Skin of body (tissue), 2 donors: Measurements from ENCODE around the gene SUSD2. TPM values are rescaled to one million over a fixed set of nuclear protein-coding genes. Genes with fewer than 3 reads are reported as not detected.
"Not testable (repeated sequence)": the region's sequence is repeated elsewhere in the genome, so short reads cannot be mapped to it uniquely, and the experiment has no call there.

ENCODE experiments used
- DNase-seq: peaks from one replicate; lab custom pipeline; 2025; lab: John Stamatoyannopoulos, UW
- total RNA-seq: library from RNA; depleted of rRNA; stranded (reverse); fragments of >200 nt; gene quantifications from one replicate; pipeline ENCODE4 v1.2.3, GENCODE V29; 2014

SUSD2 gene
- total RNA-seq, 1 donor from 2014 or later: 0.99 TPM

DNA sequence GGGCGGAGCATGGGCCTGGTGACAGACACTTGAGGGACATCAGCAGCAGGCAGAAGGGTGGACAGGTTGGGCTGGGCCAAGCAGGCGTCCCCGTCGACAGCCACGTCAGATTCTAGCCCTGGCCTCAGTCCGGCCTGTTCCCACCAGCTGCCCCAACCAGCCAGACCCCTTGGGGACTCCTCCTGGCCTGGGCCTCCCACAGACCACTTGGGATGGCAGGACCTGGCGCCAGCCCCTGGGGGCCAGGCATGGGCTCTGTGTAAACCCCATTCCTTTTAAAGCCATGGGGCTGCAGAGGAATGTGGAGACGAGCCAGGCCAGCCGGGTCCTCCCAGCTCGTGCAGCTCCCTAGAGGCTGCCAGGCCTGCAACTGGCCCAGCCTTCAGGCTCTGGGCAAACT, 4.7 kb upstream of the SUSD2 start:
- no peak for DNase-seq

DNA sequence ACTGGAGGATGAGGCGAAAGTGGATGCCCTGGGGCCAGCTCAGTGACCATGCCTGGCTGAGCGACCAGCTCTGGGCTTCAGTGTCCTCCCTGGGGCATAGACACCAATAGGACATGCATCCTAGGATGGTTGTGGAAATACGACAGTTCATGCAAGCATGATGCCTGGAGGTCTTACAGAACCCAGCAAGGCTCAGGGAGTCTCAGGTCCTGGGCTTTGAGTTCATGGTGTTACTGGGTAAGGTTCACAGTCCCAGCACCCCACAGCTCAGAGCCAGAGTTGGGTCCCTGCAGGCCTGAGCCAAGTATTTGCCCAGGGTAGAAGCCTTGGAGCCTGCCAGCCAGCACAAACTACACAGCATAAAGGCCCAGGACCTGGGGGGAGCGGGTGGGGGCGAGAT, 4.2 kb upstream of the SUSD2 start:
- DNase-seq: no peak

DNA sequence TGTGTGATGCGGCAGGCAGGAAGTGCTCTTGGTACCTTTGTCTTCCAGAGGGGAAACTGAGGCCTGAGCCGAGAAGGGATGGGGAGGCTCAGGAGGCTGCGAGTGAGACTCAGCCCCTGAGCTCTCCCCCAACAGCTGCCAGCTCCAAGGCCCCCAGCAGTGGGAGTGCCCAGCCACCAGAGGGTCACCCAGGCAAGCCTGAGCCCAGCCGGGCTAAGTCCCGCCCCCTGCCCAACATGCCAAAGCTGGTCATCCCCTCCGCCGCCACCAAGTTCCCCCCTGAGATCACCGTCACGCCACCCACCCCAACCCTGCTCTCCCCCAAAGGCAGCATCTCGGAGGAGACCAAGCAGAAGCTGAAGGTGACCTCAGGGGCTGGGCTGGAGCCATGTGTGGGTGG, 3.8 kb upstream of the SUSD2 start:
- DNase-seq: no peak

DNA sequence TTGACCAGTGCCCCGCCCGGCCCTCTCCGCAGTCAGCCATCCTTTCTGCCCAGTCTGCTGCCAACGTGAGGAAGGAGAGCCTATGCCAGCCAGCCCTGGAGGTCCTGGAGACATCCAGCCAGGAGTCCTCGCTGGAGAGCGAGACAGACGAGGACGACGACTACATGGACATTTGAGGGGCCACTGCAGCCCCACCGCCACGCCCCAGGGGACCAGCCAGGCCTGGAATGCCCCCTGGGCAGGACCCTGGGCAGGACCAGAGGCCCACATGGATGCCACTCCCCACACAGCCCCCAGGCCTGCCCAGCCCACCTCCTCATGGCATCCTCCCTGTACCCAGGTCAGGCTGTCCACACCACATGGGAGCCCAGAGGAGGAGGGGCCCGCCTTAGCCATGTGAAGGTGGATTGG, 3.3 kb upstream of the SUSD2 start:
- no peak for DNase-seq

DNA sequence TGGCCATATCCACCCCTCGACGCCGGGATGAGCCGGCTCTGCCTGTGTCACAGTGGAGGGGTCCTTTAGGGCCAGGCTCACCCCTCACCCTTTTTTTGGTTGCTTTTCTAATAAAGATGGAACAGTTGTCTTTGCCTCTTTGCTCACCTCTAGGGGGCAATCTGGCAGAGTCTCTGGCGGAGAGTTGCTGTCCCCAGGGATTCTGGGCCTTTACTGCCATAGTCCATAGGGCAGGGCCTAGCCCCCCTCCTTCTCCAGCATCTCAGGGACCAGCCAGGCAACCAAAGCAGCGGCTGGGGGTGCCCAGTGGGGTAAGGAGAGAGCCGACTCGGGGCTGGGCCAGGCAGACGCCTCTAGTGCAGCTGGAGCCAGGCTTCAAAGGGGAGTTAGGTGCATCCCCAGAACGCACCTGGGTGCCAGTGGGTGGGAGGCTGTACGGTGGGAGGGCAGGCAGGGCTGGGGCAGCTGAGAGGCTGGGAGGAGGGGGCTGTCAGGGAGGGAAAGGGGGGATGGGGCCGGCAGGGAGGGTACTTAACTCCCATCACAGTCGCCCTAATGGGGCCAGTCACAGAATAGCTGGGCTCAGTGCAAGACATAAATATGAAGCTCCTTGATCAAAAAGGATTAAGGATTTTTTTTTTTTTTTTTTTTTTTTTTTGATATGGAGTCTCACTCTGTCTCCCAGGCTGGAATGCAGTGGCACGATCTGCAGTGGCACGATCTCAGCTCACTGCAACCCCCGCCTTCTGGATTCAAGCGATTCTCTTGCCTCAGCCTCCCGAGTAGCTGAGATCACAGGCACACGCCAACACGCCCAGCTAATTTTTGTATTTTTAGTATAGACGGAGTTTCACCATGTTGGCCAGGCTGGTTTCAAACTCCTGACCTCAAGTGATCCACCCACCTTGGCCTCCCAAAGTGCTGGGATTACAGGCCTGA, 2.5 kb upstream of the SUSD2 start:
- DNase-seq: no peak

DNA sequence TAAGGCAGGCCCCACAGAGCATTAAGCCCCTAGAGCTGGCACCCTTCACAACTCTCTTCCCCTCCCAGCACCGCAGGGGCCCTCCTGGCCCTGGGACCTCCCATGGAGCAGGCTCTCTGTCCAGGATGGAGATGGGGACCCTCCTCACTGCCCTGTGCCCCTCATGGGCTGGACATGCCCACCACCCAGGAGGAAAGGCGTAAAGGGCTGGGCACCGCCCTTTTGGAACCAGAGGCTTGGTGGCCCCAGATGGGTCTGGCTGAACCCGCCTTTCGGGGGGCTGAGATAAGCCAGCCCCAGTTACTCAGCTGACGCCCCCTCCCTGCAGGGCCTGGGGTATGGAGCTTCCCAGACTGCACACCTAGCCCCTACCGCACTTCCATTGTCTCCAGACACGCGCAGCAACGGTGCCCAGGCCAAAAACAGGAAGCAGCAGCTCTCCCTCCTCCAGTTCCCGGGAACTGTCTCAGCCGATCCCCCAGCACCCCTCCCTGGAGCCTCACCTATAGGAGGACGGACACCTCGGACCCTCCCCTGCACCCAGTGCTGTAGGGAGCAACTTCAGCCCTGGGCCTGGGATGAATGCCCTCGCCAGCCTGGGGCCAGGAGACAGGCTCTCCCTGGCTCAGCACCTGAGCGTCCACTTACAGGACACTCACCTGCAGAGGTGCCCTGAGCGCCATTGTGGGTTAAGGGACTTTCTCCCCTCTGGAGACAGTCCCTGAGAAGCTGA, 1.6 kb upstream of the SUSD2 start:
- no peak for DNase-seq

DNA sequence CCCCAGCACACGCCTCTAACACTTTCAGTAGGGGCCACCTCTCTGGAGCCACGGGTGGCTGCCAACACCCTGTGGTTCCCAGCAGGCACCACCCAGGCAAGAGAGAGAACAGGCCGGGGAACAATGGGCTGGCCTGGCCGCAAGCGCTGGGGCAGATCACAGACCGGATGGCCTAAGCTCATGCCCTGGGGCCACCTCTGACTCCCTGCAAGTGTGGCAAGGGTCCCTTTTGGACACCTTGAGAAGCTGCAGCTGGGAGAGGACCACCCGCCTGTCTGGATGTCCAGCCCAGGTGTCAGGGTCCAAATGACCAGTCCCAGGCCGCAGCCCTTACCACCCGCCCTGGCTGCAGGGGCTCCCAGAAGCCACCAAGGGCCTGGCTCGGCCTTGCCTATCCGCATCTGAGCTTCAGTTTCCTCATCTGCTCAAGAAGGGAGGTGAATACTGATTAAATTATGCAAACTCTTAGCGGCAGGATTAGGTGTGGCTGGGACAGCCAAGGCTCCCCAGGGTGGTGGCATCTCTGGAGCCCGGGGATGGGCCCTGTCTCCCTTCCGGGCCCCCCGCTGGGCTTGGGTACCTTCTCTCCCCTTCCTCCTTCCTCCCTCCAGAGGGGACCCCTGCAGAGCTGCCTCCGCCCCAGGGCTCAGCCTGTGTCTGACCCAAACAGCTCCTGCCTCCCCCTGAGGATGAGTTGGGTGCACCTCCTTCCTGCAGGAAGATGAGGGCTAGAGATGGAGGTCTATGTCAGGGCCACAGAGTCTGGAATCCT, 785 bp upstream of the SUSD2 start:
- DNase-seq: no peak

DNA sequence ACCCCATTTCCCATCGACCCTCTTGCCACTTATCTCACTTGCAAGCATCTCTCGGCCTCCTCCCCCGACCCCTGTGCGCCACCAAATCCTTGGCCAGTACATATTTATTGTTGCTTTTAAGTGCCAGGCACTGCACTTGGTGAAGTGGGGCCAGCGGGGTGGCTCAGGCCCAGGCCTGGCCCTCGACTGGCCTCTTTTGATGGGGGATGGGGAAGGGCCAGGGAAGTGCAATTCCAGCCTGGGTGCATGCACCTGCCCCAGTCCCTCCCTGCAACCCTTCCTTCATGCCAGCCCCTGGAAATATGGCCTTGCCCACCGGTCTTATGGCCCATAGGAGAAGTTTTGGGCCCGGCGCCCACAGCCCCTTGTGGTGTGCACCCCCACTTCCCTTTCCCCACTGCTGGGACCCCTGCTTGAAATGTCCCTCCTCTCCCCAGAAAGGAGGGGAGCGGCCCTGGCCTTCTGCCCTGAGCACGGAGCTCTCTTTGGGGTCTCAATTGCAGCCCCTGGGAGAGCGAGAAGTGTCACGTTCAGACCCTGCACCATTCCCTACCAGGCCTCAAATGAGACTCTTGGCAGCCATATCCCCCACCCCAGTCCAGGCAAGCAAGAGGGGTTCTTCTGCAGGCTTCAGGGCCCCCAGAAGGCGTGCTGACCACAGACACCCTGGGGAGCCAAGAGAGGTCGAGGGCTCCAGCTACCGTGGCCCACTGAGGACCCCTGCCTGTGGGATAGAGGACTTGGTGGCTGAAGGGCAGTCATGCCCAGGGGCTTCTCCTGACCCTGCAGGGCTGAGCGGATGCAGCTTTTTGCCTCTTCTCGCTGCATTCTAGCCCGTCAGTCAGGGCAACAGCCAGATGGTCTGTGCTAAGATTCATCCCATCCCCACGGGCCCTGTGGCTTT, 961 bp downstream of the SUSD2 start:
- no peak for DNase-seq

DNA sequence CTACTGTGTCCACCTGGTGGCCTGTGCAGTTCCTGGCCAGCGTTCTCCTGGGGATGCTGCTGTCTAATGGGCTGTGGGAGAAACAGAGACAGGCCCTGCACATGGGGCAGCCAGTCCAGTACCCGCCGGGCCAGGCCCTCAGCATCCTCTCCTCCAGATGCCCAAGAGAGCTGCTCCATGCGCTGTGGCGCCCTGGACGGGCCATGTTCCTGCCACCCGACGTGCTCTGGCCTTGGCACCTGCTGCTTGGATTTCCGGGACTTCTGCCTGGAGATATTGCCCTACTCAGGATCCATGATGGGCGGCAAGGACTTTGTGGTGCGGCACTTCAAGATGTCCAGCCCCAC, 1.6 kb downstream of the SUSD2 start:
- not testable (repeated sequence) for DNase-seq

DNA sequence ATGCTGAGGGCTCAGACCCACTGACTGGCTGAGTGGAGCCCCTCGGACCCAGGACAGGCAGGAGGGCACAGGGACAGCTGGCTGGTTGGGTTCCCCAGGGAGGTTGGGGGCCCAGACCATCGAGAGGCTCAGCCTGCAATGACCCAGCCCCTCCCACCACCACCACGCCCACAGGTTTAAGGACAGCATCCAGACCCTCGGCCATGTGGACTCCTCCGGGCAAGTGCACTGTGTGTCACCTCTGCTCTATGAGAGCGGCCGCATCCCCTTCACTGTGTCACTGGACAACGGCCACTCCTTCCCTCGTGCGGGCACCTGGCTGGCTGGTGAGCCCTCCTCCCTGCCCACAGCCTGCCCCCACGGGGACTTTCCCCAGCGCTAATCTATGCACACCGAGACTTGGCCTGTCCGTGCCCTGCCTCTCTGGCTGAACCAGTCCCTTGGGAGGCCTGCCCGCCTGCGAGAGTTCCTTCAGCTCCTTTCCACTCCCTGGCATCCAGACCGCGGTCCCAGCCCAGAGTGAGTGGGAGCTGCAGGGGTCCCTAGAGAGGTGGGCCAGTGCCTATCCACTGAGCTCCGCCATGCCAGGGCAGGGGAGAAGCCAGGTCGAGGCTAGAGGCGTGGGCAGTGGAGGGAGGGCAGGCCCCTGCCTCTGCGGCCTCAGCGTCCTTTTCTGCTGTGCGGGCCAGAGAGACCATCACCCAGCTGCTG, 2.2 kb downstream of the SUSD2 start:
- no peak for DNase-seq

DNA sequence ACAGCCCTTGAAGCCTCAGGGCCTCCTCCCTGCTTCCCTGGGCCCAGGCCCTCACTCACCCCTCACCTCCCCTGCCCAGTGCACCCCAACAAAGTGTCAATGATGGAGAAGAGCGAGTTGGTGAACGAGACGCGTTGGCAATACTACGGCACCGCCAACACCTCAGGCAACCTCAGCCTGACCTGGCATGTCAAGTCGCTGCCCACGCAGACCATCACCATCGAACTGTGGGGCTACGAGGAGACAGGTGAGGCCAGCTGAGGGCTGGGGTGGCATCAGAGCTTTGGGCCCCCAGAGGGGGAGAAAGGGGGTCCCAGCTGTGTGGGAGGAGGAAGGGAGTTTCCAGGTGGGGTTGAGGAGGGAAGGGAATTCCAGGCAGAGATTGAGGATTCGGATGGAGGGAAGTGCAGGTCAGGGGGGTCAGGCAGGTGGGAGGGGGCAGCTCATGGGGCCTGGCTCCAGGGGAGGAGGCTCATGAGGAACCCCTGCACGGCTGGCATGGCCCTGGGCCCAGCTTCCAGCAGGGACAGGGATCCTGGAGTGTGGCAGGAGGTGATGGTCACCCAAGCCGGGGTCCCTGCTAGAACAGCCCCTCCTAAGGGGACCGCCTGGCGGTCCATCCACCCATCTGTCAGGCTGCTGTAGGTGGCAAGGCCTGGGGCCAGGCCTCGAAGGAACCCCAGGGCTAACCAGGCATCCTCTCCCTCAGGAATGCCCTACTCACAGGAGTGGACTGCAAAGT, 2.9 kb downstream of the SUSD2 start:
- no peak for DNase-seq

DNA sequence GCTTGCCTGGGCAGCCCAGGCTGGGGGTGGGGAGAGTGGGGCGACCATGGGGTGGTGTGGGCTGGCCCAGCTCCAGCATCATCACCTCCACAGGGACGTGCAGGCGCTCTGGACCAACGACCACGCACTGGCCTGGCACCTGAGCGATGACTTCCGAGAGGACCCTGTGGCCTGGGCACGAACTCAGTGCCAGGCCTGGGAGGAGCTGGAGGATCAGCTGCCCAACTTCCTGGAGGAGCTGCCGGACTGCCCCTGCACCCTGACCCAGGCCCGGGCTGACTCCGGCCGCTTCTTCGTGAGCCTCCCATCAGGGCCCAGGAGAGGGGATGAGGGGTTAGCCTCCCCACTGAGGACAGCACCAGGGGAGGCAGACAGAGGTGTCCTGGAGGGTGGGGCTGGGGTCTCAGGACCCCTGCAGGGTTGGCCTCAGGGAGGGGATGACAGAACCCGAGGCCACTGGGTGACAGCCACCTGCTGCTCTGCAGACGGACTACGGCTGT, 3.8 kb downstream of the SUSD2 start:
- no peak for DNase-seq

DNA sequence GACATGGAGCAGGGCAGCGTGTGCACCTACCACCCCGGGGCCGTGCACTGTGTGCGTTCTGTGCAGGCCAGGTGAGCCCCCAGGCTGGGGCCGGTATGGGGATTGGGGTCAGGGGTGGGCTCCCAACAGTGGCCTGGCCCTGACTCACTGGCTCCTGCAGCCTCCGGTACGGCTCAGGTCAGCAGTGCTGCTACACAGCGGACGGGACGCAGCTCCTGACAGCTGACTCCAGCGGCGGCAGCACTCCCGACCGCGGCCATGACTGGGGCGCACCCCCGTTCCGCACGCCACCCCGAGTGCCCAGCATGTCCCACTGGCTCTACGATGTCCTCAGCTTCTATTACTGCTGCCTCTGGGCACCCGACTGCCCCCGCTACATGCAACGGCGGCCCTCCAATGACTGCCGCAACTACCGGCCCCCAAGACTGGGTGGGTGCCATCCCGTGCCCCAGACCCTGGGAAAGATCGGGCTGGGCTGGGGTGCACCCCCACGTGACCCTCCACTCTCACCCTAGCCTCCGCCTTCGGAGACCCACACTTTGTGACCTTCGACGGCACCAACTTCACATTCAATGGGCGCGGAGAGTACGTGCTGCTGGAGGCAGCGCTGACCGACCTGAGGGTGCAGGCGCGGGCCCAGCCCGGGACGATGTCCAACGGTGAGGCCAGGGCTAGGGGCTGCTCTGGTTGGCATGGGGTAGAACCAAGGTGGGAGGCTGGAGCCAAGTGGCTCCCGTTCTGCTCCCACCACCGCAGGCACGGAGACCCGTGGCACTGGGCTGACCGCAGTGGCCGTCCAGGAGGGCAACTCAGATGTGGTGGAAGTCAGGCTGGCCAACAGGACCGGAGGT, 4.4 kb downstream of the SUSD2 start:
- no peak for DNase-seq

DNA sequence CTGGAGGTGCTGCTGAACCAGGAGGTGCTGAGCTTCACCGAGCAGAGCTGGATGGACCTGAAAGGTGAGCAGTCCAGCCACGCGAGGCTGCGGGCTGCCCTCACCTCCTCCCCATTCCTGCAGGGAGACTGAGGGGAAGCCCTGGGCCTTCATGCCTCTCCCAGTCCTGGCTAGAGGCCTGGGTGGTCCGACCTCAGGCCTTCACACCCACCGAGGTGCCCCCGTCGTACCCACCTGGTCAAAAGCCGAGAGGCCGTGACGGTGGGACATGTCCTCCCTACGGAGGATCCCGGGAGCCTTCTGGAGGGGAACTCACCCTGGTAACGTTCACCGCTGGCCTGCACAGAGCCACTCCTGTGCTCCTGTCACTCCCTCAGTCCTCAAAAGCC, 5.1 kb downstream of the SUSD2 start:
- no peak for DNase-seq

DNA sequence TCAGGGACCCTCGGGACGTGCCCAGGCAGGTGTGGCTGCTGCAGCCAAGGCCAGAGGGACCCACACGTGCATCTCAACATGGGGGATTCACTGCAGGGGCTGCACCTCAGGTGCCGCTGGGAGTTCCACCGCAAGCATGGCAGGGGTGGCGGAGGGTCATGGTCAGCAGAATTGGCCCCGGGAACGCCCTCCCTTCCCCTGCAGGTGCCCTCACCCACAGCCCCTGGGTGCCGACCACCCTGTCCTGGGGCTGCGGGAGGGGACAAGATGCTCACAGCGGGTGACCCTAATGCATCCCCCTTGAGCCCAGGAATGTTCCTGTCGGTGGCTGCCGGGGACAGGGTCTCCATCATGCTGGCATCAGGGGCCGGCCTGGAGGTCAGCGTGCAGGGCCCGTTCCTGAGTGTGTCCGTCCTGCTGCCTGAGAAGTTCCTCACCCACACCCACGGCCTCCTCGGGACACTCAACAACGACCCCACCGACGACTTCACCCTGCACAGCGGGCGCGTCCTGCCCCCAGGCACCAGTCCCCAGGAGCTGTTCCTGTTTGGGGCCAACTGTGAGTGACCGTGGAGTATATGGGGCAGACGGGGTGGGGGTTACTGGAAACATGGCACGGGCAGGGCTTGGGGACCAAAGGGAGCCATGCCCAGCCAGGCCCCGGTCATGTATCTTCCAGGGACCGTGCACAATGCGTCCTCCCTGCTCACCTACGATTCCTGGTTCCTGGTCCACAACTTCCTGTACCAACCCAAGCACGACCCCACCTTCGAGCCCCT, 5.8 kb downstream of the SUSD2 start:
- no peak for DNase-seq

DNA sequence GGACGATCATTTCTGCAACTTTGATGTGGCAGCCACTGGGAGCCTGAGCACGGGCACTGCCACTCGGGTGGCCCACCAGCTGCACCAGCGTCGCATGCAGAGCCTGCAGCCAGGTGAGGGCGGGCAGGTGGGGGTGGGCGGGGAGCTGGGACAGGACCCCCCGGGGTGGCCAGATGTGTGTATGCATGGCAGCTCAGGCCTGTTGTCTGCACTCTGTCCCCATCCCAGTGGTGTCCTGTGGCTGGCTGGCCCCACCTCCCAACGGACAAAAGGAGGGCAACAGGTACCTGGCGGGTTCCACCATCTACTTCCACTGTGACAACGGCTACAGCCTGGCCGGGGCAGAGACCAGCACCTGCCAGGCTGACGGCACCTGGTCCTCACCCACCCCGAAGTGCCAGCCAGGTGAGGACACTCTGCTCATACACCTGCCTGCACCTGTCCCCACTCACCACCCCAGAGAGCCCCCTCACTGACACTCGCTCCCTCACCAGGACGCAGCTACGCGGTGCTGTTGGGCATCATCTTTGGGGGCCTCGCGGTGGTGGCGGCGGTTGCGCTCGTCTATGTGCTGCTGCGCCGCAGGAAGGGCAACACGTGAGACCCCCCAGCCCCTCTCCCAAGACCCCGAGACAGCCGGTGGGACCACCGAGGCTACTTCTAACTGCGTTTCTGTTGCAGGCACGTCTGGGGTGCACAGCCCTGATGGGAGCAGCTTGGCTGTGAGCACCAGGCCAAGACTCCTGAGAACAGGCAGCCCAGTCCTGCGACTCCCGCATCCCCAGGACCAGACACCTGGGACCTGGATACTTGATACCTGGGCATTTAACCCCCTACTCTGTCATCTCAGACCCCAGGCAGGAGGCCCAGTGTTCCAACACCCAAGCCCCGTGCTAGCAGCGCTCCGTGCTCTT, 6.7 kb downstream of the SUSD2 start:
- no peak for DNase-seq
